A673 (cell line): ENCODE results near the gene PODXL. TPM values are rescaled to one million over a fixed set of nuclear protein-coding genes. Genes with fewer than 3 reads are reported as not detected.

ENCODE experiments used
- BruUV-seq: library from RNA; stranded (reverse); fragments of 400-500 nt; replicated peaks from 2 replicates; lab custom pipeline; 2021; lab: Mats Ljungman, UMichigan
- CTCF ChIA-PET: fragments of 300-600 bp; sonication (Branson Sonifier 250); formaldehyde crosslinking; loops from one replicate; lab custom pipeline; 2022; ENCODE audit warnings: antibody characterized with exemption; lab: Charles Lee
- POLR2A ChIA-PET: fragments of 300-600 bp; sonication (Branson Sonifier 250); formaldehyde crosslinking; loops from one replicate; lab custom pipeline; 2022; ENCODE audit warnings: antibody characterized with exemption; ENCODE audit not compliant: low non-redundant PET; lab: Charles Lee
- DNase-seq: peaks from one replicate; pipeline ENCODE4 v3.0.0-alpha.2; 2015; ENCODE audit warnings: low spot score
- H3K27ac ChIP-seq: fragments of 200-600 bp; sonication (generic); 2 replicates; pipeline ENCODE4 v1.5.1; 2016; ENCODE audit warnings: mixed run types, low read depth, mild to moderate bottlenecking, mixed read lengths, antibody characterized with exemption, low read length; ENCODE audit not compliant: poor library complexity, severe bottlenecking
- H3K27me3 ChIP-seq: fragments of 200-600 bp; sonication (generic); replicated peaks from 2 replicates; pipeline ENCODE4 v1.6.1; 2017; ENCODE audit warnings: mixed run types, low read depth, mild to moderate bottlenecking, mixed read lengths, antibody characterized with exemption, low read length; ENCODE audit not compliant: insufficient read depth, poor library complexity
- H3K36me3 ChIP-seq: fragments of 200-600 bp; sonication (generic); 2 replicates; pipeline ENCODE4 v1.6.1; 2016; ENCODE audit warnings: mixed run types, mild to moderate bottlenecking, mixed read lengths, antibody characterized with exemption, low read length; ENCODE audit not compliant: insufficient read depth, poor library complexity, severe bottlenecking
- H3K4me1 ChIP-seq: fragments of 200-600 bp; sonication (generic); 2 replicates; pipeline ENCODE4 v1.6.1; 2017; ENCODE audit warnings: mixed run types, mild to moderate bottlenecking, mixed read lengths, antibody characterized with exemption, low read length; ENCODE audit not compliant: insufficient read depth, poor library complexity, severe bottlenecking
- H3K4me3 ChIP-seq: fragments of 200-600 bp; sonication (generic); 2 replicates; pipeline ENCODE4 v1.5.1; 2016; ENCODE audit warnings: low read depth, mixed run types, mild to moderate bottlenecking, mixed read lengths, low read length; ENCODE audit not compliant: poor library complexity, severe bottlenecking
- H3K9me3 ChIP-seq: fragments of 200-600 bp; sonication (generic); 2 replicates; pipeline ENCODE4 v1.6.1; 2016; ENCODE audit warnings: mixed run types, low read depth, mild to moderate bottlenecking, mixed read lengths, antibody characterized with exemption, low read length; ENCODE audit not compliant: poor library complexity, severe bottlenecking
- EZH2 ChIP-seq: fragments of 200-600 bp; sonication (generic); IDR thresholded peaks from 2 replicates; pipeline ENCODE4 v1.6.1; 2017; ENCODE audit warnings: borderline replicate concordance, low read depth, mild to moderate bottlenecking, mixed read lengths, antibody characterized with exemption, low read length; ENCODE audit not compliant: poor library complexity, severe bottlenecking
- intact Hi-C: fragments of 100-400 bp; cut with micrococcal nuclease; formaldehyde crosslinking; loops from one replicate; pipeline ENCODE4 v1.10.0; 2022; ENCODE audit not compliant: unreplicated experiment
- total RNA-seq: library from RNA; stranded (reverse); gene quantifications from 2 replicates; pipeline ENCODE4 v1.2.3, GENCODE V29; 2021
- TF ChIP-seq, protein P1 (sequence below): fragments of 300-800, 200-600 bp; sonication (generic); conservative IDR thresholded peaks from 2 replicates; pipeline ENCODE4 v1.5.1; 2017; ENCODE audit warnings: low read depth, mild to moderate bottlenecking, antibody characterized with exemption, low read length, moderate library complexity, mixed read lengths

The PODXL gene
- total RNA-seq, 1 experiment from 2014 or later: 22.1 TPM

DNA sequence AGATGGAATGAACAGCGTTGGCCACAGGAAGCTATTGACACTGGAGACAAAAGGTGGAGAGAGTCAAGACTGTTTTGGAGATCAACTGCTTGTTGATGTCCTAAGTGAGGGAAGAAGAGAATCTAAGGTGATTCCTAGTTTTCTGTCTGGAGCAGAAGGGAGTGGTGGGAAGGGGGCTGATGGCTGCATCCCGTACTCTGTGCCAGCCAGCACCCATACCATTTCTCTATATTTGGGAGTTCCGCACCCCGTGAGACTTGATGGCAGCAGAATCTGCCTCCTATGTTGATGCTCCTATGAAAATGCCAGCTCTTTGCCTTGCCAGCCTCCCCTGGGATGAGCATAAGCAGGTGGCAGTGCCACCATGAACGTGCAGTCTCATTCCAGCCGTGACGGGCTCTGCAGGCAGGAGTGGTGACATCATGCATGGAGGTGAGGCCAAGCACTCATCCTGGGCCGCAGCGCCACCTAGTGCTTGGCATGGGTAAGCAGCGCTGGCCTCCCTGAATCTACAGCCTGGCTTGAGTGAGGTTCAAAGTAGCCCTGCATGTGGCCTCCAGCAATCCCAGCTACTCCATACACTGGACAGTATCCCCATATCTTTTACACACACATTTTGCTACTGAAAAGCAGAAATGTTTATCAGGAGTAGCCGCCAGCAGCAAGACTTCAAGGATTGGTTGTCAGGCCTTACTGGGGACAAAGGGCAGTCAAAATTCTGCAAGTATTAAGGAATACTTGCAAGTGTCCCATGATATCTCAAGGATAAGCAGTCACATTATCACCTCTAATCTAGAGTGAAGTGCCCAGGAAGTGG lies 43.0 kb downstream of the PODXL start:
- H3K4me3 ChIP-seq: no peak overlapping the region

DNA sequence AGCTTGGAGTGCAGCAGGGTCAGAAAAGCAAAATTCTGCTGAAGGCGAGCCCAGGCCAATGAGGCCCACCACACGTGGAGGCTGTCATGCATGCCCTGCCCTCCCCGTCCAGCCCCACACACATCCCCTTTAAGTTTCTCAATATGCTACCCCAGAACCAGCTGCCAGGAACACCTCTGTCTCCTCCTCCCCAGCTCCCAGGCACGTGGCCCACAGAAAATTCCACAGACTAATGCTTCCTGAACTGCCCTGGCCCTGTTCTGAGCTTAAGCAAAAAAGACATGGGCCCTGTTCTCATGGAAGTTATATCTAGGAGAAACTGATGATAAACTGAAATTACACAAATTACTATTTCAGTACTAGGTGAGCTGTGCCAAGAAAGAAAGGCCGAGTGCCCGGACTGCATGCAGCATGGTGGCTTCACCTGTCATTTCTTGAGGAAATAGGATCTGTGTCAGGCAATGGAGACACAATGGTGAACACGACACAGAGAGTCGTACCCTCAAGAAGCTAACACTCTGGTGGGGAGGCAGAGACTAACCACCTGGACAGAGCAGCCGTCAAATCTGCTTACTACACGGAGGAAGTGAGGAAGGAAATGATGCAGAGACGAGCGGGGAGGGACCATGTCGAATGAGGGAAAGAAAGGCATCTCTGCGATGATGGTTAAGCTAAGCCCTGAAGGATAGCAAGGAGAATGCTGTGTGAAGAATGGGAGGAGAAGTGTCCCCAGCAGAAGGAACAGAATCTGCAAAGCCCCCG lies 44.5 kb downstream of the PODXL start:
- intact Hi-C loops: no loop called here
- ChIA-PET POLR2A (no interaction called here), CTCF (no interaction called here)
- Histone ChIP-seq H3K36me3 (no peaks in the 10 kb centered on the region), H3K27ac (no peak overlapping the region), H3K9me3 (no peaks in the 10 kb centered on the region), H3K27me3 (no peaks in the 10 kb centered on the region), H3K4me3 (no peak overlapping the region), H3K4me1 (peaks cover 6% of the 10 kb centered on the region)
- TF ChIP-seq EZH2: no peak
- TF ChIP-seq, protein P1, sequence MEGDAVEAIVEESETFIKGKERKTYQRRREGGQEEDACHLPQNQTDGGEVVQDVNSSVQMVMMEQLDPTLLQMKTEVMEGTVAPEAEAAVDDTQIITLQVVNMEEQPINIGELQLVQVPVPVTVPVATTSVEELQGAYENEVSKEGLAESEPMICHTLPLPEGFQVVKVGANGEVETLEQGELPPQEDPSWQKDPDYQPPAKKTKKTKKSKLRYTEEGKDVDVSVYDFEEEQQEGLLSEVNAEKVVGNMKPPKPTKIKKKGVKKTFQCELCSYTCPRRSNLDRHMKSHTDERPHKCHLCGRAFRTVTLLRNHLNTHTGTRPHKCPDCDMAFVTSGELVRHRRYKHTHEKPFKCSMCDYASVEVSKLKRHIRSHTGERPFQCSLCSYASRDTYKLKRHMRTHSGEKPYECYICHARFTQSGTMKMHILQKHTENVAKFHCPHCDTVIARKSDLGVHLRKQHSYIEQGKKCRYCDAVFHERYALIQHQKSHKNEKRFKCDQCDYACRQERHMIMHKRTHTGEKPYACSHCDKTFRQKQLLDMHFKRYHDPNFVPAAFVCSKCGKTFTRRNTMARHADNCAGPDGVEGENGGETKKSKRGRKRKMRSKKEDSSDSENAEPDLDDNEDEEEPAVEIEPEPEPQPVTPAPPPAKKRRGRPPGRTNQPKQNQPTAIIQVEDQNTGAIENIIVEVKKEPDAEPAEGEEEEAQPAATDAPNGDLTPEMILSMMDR: no peak
- BruUV-seq: no TSS peak
- no peak for DNase-seq

More for the DNA sequence above, 43.0 kb downstream of the PODXL start:
- Histone ChIP-seq H3K27me3 (no peaks in the 10 kb centered on the region), H3K4me1 (peaks cover 6% of the 10 kb centered on the region), H3K36me3 (no peaks in the 10 kb centered on the region), H3K27ac (no peak overlapping the region), H3K9me3 (no peaks in the 10 kb centered on the region)
- intact Hi-C loops: no loop called here
- BruUV-seq: no TSS peak
- DNase-seq: peak; percentile 89
- no peak for TF ChIP-seq EZH2
- TF ChIP-seq, protein P1: peak; percentile 99
- ChIA-PET POLR2A (no interaction called here), CTCF (no interaction called here)

DNA sequence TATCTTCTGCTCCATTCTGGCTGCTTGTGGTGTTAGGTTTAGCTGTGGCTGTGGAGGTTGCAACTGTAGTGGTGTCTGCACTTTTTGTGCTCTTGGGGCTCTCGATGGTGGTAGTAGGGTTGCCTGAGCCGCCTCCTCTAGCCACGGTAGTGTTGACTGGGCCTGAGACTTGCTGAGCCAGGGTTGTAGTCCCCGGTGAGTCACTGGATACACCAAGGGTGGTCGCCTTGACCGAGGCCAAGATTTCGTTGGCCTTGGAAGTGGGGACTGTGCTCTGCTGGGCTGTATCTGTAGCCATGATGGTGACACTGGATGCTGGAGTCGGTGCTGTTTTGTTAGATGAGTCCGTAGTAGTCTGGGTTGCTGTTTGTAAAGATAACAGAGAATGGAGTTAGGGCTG lies 45.4 kb downstream of the PODXL start:
- intact Hi-C loops: no loop called here
- DNase-seq: no peak
- H3K4me3 ChIP-seq: no peak overlapping the region
- ChIA-PET POLR2A (no interaction called here), CTCF (no interaction called here)
- no peaks in the 10 kb centered on the region for H3K27me3 ChIP-seq
- TF ChIP-seq, protein P1: no peak
- no peak for TF ChIP-seq EZH2
- peaks cover 6% of the 10 kb centered on the region for H3K4me1 ChIP-seq
- no peaks in the 10 kb centered on the region for H3K9me3 ChIP-seq
- BruUV-seq: no TSS peak
- no peak overlapping the region for H3K27ac ChIP-seq
- H3K36me3 ChIP-seq: no peaks in the 10 kb centered on the region
